GM19351 (cell line): ENCODE measurements around the gene LUC7L3.
"Not testable (repeated sequence)": the region's sequence is repeated elsewhere in the genome, so short reads cannot be mapped to it uniquely, and the experiment has no call there.

Experiments used
- ATAC-seq: cut with Tn5 transposase; IDR thresholded peaks from one replicate; pipeline ENCODE4 v1.9.1; 2021; ENCODE audit warnings: mild to moderate bottlenecking, moderate library complexity; ENCODE audit not compliant: unreplicated experiment

The LUC7L3 gene

DNA sequence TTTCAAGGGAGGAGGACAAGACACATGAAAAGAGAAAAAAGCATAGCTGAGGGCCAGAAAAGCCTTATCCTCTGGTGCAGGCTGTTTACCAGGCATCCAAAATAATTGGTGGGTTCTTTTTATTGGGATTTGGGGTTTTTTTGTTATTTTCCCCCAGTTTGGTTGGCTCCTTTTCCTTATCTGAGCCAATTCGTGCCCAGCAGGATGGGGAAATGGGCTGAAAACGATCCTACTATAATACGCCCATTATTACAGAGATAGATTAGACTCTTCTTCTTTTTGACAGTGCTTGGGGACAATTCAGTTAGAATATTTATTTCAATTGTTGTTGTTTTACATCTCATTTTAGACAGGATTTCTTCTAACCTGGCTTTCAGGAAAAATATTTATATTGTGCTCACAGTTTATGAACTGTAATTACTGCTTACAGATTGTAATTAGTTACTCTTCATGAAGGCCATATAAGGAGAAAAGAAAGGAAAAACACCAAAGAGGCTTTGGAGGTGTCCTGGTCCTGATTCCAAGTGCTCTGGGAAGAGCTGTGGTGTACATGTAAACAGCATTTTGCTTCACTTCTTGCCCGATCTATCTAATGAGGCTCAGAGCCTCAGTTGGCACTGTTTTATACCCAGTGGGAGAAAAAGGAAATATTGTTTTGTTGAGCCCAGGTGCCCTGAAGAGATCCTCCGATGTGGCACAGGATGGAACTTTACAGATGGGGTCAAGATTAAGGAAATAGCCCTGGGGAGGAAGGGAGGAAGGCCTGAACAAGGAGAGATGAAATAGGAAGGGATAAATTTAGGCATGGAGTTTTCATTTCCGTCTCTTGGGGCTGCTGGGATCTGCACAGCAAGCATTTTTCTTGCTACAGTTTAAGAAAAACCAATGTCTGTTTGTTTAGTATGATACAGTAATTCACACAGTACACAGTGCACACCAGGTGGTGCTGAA, 11.1 kb upstream of the LUC7L3 start:
- no peak for ATAC-seq

DNA sequence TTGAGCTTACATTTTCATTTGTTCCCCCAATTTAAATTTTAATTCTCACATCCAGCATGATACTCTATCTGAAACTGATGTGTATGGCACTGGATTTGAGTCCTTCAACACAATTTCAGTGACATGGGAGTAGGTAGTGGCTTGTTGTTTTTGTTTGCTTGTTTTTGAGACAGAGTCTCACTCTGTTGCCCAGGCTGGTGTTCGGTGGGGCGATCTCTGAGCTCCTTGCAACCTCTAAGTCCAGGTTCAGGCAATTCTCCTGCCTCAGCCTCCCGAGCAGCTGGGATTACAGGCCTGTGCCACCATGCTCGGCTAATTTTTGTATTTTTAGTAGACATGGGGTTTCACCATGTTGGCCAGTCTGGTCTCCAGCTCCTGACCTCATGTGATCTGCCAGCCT, 10.3 kb upstream of the LUC7L3 start:
- not testable (repeated sequence) for ATAC-seq

DNA sequence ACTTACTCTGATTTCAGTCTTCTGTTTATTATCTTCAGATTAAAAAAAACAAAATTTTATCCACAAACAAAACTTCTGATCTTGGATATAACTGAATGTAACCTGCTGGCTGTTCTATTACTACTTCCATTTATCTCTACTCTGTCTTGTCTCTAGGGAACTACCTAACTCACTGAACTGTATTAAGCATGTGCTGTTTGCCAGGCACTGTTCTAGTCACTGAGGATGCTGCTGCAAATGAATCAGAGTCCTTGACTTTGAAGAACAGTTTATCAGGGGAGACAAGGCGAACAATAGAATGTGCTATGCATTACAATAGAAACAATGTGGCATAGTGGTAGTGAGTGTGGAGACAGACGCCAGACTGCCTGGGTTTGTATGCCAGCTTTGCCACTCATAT, 9.4 kb upstream of the LUC7L3 start:
- no peak for ATAC-seq

DNA sequence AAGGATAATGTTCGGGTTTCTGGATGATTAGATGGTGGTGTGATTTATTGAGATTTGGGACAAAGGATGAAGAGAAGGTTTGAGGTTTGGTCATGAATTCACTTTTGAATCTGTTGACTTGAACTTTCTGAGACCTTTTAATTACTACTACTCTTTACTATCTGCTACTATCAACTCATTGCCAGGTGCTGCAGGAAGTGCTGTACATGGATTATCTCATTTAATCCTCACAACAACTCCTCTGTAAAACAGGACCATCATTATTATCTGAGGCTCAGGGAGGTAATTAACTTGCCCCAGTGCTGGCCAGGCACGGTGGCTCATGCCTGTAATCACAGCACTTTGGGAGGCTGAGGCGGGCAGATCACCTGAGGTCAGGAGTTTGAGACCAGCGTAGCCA, 8.8 kb upstream of the LUC7L3 start:
- ATAC-seq = no peak

DNA sequence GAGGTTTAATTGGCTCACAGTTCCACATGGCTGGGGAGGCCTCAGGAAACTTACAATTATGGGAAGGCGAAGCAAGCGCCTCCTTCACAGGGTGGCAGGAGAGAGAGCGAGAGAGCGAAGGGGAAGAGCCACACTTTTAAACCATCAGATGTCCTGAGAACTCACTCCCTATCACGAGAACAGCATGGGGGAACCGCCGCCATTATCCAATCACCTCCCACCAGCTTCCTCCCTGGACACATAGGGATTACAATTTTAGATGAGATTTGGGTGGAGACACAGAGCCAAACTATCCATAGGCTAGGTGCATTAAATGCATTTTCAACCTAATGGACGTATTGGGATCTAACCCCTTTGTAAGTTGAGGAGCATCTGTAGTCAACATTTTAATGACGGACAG, 6.8 kb upstream of the LUC7L3 start:
- no peak for ATAC-seq

DNA sequence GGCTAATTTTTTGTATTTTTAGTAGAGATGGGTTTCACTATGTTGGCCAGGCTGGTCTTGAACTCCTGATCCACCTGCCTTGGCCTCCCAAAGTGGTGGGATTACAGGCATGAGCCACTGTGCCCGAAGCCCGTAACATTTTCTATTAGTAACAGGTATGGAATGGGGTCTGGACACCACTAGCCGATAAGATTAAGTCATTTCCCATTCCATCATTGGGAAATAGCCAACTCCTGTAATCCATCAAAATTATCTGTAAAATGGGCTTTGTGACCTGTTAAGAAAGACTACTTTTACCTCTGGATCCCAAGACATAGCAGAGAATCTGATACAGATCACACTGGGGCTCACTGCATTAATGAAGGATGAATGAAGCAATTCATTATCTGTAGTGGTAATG, 3.9 kb upstream of the LUC7L3 start:
- no peak for ATAC-seq

DNA sequence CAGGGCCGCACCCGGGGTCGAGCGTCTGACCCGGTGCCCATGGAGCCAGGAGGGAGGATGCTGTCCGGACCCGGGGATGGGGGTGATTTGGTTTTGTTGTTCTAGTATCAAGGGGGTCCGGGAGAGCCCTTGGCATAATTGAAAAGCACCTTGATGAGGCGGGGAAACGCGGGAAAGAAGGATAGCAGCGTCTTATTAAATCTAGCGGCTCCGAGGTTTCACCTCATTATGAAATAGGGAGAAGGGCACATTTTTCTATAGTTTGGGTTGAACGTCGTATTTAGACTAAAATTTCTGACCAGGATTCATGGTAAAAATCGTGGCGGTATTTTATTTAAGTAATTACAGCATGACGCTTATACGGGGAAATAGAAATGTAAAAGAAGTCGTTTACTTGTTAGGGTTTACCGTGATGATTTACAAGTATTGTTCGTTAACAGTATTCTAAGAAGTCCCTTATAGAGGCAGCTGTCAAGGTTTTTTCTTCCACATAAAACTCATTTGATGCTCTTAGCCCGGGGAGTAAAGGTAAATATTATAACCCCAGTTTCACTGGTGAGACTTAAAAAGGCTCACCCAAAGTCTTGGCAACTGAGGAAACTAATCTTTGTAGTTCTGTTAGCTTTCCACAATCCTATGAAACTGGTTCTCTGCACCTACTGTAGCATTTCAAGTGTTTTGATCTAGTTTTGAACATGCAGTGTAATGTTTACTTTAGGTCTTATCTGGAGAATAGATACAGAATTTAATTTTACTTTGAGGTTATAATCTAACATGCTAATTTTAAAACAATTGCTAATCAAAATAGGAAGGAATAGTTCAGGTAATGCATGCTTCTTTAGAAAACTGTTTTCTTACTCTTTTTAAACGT, 756 bp downstream of the LUC7L3 start:
- ATAC-seq = no peak

DNA sequence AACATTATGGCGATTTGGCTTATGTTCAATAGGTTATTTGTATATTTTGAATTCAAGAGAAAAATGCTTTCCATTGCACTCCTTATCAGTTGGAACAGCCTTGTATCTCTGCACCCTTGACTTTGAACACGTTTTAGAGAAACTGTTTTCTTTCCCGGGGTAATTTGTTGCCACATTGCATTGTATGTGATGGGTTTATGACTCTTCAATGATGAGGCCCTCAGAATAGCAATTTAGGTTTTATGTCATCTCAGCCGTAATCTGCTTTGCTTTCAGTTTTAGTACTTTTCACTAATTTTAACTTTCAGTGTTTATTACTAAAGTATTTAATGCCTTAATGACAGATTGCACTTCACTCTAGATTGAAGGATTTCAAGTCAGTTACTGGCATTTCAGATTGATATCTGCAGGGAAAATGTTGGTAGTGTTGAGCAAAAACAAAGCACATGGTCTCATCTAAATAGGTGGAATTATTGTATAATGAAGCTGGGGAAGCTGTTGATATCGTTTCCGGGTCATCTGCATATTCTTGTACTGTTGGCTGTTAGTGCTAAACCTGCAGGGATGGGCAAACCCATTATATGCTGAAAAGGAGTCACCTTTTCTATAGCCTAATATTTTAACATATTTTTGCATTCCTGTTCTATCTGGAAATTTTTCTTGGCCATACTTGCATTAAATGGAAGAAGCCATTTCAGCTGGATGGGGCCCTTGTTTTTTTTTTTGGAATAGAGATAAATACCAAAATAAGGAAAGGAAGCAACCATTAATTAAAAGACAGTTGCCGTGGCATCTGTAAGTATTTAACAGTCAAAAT, 2.0 kb downstream of the LUC7L3 start:
- no peak for ATAC-seq

DNA sequence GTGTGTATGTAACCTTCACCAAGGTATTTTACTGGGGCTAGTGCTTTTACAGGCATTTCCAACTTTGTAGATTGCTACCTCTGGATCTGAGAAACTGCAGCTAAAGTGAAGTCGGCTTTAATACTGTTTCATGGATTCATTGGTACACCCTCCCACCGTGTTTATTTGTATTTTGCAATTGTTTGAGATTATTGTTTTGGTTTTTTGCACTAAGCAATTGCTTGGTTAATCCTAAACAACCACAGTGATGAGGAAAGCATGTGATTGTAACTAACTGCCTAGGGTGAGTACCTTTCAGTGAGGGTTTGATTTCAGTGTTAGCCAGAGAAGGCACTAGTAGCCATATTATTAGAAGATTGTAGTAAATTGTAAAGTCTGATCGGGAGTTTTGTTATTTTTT, 3.3 kb downstream of the LUC7L3 start:
- no peak for ATAC-seq

DNA sequence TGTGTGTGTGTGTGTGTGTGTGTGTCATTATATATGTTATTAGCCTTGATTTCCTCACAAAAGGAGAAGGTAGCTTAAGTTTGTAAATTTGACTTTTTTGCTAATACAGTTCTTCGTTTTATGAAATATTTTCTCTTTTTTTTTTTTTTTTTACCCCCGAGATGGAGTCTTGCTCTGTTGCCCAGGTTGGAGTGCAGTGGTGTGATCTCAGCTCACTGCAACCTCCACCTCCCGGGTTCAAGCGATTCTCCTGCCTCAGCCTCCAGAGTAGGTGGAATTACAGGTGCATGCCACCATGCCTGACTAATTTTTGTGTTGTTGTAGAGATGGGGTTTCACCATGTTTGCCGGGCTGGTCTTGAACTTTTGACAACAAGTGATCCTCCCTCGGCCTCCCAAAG, 5.2 kb downstream of the LUC7L3 start:
- ATAC-seq = not testable (repeated sequence)

DNA sequence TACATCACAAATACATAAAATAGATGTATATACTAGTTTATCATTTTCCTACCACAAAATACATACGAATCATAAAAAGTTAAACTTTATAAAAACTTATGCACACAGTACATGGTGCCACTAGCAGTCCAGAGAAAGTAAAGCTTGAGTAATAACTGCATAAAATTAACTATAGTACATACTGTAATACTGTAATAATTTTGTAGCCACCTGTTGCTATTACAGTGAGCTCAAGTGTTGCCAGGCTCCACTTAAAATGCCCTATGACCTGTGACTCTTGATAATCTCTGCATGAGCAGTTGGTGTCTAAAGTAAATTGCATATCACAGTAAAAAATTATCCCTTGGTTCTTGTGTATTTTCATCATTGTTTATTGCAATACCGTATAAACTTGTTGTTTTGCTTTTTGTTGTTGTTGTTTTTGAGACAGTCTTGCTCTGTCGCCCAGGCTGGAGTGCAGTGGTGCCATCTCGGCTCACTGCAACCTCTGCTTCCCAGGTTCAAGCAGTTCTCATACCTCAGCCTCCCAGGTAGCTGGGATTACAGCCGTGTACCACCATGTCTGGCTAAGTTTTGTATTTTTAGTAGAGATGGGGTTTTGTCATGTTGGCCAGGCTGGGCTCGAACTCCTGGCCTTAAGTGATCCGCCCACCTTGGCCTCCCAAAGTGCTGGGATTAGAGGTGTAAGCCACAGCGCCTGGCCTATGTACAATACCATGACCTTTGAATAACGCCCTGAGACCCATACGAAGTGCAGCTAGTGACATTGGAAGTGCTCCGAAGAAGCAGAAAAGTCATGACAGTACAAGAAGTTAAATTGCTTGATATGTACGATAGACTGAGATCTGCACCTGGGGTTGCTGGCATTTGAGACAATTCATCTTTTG, 6.6 kb downstream of the LUC7L3 start:
- no peak for ATAC-seq

DNA sequence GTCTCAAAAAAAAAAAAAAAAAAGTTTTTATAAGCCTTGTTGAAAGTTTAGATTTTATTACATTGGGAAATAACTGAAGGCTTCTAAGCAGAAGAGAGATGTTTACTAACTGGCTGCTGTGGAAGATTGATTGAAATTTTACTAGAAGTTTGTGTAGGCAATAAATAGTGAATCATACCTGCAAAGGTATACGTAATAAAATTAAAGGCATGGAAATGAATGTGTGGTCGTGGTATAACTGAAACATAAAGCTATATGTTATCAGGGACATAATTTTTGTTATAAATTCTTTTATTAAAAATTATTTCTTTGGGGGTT, 8.7 kb downstream of the LUC7L3 start:
- no peak for ATAC-seq

DNA sequence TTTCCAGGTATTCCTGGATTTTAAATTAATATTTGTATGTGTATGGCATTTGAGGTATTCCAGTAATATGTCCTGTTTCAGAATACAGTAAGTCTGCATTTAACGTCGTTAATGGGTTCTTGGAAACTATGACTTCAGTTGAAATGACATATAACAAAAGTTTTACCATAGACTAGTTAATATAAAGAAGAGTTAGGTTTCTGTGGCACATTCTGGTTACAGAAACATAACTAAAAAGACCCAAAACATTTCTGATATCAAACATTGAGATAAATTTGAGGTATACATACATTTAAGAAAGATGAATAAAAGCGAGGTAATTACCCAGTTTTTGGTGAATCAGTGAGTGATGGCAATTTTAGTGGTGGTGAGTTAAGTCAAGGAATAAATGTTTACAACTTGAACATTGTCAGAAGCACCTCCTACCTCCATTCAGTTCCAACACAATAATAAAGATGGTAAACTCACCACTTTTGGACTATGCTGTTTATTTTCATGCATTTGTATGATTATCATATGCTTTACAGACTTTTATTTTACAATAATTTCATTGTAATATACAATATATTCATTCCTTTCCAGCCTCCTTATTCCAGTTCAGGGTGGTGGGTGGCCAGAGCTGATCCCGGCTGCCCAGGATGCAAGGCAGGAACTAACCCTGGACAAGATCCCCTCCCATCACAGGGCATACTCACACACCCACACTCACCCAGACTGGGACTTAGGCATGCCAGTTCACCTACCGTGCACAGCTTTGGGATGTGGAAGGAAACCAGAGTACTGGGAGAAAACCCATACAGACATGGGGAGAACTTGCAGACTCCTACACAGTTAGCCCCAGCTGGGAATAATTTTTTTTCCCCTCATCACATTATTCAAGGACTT, 9.7 kb downstream of the LUC7L3 start:
- ATAC-seq = no peak

DNA sequence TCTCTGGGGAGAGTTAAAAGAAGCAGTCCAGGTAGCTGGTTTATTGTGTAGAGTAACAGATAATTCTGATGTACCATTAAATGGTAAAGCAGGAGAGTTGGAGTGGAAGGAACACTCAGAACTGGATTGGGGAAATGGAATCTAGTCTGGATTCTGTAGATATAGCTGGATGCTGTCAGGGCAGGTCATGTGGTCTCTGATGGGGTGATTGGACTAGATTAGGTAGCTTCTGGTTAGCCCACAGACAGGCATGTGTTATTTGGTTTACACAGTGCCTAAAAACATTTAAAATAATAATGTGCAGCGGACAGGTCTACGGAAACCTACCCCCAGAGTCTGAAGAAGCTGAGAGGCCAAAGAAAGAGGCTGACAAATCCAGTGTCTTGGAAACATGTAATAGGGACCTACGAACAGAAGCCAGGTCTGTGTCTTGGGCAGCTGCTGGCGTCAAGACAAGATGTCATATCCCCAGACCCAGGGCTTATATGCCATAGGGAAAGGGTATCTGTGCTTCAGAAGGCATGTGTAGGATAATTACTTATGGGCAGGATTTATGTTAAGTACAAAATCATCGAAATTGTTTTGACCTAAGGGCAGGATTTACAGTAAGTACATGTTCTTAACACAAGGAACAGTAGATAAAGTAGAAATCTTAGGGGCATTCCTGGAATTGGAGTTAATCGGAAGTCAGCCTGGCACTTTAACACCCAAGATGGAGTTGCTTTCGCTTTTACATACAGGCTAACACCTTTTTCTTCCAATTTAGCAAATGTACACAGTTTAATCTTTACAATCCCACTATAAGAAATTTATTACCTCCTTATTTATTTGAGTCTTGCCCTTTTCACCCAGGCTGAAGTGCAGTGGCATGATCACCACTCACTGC, 12.4 kb downstream of the LUC7L3 start:
- no peak for ATAC-seq

DNA sequence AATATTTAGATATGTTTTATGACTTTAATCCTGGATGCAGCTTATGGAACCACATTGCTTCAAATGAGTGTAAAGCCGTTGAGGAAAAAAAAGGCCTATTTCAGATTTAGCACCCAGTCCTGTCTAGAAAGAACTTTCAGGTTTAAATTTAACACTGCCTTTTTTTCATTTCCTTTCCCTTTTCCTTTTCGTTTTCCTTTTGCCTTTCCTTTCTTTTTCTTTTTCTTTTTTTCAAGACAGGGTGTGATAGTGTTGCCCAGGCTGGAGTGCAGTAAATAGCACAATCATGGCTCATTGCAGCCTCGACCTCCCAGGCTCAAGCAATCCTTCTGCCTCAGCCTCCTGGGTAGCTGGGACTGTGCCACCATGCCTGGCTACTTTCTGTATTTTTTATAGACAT, 15.9 kb downstream of the LUC7L3 start:
- no peak for ATAC-seq

DNA sequence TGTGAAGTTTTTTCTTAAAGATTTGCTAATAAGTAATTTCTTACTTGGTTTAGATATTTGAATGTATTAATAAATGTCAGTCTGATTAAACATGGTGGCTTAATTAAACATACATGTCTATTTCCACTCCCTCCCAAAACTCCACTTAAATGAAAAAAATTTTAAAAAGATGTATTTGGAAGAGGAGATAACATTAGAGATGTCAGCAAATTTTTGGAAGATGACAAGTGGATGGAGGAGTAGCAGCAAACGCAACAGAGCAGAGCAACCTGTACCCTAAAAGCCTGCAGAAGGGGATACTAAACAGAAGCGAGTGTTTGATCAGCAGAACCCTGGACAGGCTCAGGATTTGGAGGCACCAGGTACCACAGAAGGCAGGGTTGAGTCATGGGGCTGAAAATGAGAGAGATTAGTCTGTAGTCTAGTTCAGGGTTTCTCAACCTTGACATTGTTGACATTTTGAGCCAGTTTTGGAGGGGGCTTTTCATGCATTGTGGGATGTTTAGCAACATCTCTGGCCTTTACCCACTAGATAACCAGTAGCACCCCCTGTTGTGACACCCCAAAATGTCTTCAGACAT, 17.8 kb downstream of the LUC7L3 start:
- no peak for ATAC-seq

DNA sequence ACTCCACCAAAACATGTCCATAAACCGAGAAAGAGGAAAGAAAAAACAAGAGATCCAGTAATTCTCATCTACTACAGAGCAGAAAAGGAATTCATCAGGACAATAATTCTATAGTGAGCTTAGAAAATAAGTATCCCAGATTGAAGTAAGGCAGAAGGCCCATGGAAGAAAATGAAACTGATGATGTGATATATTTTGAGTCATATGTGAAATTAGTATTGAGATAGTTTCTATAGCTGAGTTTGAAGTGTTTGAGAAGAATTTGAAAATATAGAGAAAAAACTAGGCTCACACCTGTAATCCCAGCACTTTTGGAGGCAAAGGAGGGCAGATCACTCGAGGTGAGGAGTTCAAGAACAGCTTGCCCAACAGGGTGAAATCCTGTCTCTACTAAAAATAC, 19.7 kb downstream of the LUC7L3 start:
- no peak for ATAC-seq

DNA sequence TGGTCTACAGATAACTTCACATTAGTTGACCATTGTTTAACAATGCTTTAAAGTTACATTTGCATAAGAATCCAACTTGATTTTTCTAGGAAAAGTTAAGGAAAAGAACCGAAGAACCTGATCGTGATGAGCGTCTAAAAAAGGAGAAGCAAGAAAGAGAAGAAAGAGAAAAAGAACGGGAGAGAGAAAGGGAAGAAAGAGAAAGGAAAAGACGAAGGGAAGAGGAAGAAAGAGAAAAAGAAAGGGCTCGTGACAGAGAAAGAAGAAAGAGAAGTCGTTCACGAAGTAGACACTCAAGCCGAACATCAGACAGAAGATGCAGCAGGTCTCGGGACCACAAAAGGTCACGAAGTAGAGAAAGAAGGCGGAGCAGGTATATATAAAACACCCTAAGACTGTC, 26.2 kb downstream of the LUC7L3 start:
- ATAC-seq = no peak
